ENCODE measurements around the gene LNP1. TPM values are rescaled to one million over a fixed set of nuclear protein-coding genes. Genes with fewer than 3 reads are reported as not detected.
"Not testable (repeated sequence)": the region's sequence is repeated elsewhere in the genome, so short reads cannot be mapped to it uniquely, and the experiment has no call there.

The LNP1 gene
- polyA plus RNA-seq, 4 donors = 7.0 to 10.1 (median 8.7) TPM

DNA sequence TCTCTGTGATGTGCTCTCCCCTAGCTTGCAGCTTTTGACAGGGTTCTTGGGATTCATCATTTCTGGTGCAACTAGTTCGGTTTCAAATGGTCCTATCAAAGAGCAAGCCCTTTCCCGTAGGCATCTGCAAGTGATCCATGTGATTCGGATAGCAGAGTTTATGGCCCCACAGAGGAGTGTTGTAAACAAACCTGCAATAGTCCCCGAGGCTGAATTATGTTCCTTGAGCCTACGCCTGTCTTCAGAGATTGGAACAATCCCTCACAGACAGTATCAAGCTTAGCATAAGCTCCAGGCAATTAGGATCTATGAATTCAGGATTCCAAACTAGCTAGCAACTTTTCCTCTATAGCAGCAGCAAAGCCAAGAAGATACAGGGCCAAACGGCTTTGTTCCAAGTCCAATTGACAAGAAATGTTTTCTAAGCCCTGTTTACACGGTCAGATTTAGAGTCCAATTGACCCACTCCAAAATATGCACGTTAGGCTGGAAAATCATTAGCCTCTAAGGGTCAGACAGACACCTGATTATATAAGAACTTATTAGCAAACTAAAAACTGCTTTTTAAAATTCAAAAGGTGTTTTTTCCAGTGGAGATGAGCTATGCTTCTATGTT is 24.8 kb downstream of the LNP1 start:
- DNase-seq (ENCODE audit: low read depth in 4 of 4, low spot score in 3 of 4) = no peak

DNA sequence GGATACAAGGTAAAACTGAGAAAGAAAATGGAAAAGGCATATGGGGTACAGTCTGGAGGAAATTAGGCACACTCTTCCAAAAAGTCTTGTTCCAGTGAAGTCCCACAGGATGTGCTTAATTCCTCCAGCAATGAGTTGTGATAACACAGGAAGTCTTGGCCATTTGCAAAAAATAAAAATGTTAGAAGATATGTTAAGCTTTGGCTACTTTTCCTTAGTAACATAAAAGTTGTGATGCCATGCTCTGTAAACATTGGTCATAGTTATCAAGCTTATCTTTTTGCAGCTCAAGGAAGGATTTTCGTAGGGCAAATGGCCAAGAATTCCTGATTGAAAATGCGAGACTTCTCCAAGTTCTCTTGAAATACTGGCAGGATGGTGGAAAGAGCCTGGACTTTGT is 26.4 kb downstream of the LNP1 start:
- DNase-seq (ENCODE audit: low read depth in 4 of 4, low spot score in 3 of 4) = no peak

DNA sequence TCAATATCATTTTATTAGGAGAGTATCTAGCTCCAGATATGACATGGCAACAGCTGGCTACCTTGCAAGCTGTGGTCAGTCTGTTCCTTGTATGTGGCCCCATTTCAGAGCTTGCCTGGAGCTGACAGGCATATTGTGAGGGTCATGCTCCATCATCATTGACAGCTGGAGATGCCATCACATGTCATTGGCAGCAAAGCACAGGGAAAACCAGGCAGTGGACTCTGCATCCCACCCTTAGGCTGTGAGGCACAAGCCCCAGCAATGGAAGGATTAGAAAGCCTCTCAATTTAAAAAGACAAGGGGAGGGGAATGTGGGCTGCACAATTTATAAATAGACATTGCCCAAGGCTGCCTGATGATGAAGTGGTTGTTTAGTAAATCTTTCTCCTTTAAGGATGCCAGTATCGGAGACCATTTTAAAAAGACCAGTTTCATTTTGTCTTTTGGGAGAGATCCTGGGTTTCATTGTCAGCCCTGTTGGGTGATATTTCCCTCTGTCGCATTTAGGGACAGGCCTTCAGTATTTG is 27.9 kb downstream of the LNP1 start:
- no peak for DNase-seq (ENCODE audit: low read depth in 4 of 4, low spot score in 3 of 4)

DNA sequence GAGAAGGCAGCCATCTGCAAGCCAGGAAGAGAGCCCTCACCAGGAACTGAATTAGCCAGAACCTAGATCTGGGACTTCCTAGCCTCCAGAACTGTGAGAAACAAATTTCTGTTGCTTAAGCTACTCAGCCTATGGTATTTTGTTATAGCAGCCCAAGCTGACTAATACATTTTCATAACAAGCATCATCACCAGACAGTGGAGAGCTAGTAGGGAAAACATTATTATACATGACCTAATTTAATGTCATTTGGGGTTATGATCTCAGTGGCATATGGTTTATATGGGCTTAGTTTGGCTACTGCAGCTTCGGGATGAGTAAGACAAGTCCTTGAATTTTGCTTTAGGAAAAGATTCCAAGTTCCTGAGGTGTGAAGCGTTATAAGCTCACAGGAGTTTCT is 35.6 kb downstream of the LNP1 start:
- DNase-seq (ENCODE audit: low read depth in 4 of 4, low spot score in 3 of 4) = no peak

DNA sequence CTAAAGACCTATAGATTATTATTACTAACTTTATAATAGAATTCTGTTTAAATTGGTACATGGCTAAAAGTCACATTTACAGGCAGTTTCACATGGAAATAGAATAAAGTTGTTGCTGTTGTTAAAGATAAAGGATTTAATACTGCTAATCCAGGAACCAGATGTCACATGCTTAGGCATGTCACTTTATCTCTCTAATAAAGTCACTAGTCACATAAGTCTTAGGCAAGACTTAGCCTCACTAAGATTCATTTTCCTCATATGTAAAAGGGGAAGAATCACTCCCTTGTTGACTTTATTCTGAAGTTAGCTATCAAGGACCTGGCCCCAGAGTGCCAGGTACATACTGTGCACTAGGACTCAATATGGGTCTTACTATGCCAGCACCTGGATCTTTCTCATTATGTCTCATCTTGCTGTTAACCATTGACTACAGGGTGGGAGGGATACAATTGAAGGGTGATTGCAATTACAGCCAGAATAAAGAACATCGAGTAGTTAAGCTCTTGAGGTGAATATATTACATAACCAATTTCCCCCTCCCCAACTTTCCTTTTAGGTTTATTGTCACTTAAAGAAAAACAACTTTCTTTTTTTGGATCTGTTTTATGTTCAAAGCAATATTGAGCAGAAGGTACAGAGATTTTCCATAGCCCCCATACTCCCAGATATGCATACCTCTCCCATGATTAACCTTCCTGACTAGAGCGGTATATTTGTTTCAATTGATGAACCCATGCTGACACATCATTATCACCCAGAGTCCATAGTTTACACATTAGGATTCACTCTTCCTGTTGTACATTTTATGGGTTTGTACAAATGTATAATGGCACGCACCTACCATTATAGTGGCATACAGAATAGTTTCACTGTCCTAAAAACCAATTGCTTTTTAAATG is 36.6 kb downstream of the LNP1 start:
- no peak for DNase-seq (ENCODE audit: low read depth in 4 of 4, low spot score in 3 of 4)

DNA sequence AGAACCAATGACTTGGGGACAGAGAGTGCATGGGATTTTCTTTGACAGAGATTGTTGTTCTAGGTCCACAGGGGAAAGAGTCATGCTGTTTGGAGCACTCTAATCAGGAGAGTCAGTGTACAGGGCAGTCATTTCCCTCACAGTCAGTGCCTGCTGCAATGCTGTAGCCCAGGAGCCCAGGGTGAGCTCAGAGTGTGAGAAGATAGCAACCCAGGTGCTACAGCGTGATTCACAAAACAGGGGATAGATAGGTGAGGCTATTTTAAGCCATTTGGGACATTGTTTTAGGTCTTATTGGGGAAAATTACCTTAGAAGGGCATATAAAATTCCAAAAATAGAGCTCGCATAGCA is 37.3 kb downstream of the LNP1 start:
- DNase-seq (ENCODE audit: low read depth in 4 of 4, low spot score in 3 of 4) = no peak

DNA sequence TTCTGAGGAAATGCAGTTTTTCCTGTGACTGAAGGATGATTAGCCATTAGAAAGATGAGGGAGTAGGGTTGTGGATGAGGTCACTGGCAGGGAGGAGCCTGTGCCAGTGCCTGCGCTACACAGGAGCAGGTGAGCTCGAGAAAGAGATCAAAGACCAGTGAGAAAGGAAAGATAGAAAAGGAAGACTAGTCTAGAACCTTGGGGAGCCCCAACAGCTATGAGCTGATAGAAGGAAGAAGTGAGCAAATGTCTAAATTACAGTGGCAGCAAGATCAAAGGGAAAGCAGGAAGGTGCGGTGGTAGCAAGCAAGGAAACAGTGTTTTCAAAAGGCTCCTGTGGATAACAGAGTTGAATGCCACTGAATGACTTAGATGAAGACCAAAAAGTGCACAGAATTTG is 39.6 kb downstream of the LNP1 start:
- no peak for DNase-seq (ENCODE audit: low read depth in 4 of 4, low spot score in 3 of 4)

DNA sequence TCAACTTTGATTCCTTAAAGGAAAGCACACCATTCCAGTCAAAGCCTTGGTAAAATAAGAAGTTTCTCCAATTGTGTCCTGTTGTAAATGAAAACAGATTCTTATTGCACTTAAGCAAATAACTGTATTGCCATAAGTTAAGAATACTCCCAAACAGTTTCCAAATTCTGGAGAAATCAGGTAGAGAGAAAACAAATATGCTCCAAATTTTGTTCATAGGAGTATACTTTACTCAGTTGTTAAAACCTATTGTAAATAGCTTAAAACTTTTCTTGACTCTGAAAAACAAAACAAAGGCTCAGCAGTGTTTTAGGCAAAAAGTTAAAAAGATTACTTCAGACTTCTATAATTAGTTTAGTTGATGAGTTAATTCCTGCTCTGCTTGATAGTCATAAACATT is 42.4 kb downstream of the LNP1 start:
- DNase-seq (ENCODE audit: low read depth in 4 of 4, low spot score in 3 of 4) = no peak

DNA sequence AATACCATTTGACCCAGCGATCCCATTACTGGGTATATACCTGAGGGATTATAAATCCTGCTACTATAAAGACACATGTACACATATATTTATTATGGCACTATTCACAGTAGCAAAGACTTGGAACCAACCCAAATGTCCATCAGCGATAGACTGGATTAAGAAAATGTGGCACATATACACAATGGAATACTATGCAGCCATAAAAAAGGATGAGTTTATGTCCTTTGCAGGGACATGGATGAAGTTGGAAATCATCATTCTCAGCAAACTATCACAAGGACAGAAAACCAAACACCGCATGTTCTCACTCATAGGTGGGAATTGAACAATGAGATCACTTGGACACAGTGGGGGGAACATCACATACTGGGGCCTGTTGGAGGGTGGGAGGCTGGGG is 45.7 kb downstream of the LNP1 start:
- DNase-seq (ENCODE audit: low read depth in 4 of 4, low spot score in 3 of 4) = not testable (repeated sequence)

DNA sequence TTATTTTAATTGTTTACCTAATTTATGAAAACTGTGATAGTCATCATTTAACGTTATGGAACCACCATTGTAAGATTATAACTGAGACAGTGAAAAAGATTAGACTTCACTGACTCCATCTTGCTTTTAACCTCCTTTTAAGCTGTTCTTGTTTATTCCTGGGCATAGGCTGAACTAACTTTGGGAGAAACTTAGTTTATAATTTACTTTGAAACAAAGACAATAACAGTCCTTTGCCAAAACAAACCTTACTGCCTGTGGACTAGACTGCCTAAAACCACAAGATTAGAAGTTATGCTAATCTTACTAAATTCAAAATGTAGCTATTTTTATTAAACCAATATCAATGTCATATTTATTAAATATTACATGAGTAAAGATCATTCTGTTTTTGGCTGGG is 46.7 kb downstream of the LNP1 start:
- no peak for DNase-seq (ENCODE audit: low read depth in 4 of 4, low spot score in 3 of 4)

DNA sequence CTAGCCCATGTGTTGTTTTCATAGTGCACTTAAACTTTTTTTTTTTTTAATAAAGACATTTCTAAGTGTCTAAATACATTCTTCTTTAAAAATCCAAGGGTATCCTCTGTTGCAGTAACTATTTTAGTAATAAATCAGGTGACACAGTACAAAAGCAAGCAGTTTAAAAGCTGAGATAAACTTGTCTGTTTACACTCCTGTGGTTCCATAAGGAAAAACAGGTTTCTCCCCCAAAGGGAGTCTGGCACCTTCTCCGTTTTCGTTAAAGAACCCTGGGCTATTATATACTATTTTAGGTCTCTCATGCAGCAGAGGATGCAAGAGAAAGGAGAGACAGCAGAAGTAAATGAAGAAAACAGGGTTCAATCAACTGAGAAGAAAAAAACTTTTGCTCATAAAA is 47.9 kb downstream of the LNP1 start:
- no peak for DNase-seq (ENCODE audit: low read depth in 4 of 4, low spot score in 3 of 4)

DNA sequence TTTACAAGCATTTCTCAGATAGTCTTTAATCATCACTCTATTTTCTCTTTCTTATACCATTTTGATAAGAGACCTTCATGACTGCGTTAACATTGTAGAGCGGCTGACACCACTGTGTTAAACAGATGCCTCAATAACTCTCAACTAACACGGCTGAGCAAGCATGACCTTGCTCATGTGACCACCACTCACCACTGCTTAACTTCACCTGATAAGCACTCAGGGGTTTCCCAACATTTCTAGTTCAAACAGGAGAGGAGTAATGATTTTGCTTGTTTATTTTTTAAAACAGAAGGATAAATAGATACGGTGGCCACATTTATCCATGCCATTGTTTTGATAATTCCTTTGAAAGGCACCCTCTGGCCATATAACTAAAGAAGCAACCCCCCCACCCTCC is 53.3 kb downstream of the LNP1 start:
- DNase-seq (ENCODE audit: low read depth in 4 of 4, low spot score in 3 of 4) = no peak

DNA sequence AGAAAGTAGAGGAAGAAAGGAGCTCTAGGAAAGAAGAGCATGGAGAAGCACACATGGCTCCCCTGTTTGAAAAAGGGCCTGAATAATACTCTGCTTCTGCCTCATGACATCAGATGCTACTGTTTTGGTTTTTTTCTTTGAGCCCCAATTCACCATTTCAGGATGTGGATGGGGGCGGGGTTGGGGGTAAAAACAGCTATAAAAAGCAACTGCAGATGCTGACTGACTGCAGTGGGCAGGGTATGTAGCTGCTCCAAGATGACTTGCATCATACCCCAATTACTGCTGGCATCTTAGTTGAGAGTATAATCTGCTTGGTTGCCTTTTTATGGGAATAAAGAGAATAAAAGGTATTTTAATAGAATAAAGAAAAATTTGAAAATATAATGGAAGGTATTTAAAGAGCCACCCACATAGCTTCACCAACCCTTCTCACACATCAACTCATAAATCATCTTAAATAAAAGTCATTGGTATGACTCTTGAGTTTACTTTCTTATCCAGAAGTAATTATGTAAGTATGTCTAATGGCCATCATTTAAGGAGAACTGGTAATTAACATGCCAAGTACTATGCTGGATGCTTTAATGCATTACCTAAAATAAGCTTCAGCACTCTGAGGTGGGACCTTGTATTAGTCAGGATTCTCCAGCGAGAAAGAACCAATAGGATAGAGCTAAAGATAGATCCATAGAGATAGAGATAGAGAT is 54.7 kb downstream of the LNP1 start:
- no peak for DNase-seq (ENCODE audit: low read depth in 4 of 4, low spot score in 3 of 4)

DNA sequence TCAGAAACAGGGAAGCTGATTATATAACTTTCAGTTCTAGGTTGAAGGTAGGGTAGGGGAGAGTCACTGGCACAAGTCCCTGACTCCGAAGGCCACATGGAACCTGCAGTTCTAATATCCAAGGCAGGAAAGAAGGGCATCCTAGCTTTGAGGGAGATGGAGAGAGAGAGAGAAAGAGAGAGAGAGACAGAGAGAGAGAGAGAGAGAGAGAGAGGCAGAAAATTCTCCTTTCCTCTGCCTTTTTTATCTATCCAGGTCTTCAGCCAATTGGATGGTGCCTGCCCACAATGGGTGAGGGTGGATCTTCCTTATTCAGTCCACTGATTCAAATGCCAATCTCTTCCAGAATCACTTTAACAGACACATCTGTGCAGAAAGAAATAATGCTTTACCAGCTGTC is 55.4 kb downstream of the LNP1 start:
- no peak for DNase-seq (ENCODE audit: low read depth in 4 of 4, low spot score in 3 of 4)

DNA sequence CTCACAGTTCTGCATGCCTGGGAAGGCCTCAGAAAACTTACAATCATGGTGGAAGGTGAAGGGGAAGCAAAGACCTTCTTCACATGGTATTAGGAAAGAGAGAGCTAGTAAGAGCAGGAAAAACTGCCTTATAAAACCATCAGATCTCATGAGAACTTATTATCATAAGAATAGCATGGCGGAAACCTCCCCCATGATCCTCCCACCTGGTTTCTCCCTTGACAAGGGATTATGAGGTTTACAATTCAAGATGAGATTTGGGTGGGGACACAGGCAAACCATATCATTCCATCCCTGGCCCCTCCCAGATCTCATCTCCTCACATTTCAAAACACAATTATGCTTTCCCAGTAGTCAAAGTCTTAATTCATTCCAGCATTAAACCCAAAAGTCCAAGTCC is 56.5 kb downstream of the LNP1 start:
- no peak for DNase-seq (ENCODE audit: low read depth in 4 of 4, low spot score in 3 of 4)

DNA sequence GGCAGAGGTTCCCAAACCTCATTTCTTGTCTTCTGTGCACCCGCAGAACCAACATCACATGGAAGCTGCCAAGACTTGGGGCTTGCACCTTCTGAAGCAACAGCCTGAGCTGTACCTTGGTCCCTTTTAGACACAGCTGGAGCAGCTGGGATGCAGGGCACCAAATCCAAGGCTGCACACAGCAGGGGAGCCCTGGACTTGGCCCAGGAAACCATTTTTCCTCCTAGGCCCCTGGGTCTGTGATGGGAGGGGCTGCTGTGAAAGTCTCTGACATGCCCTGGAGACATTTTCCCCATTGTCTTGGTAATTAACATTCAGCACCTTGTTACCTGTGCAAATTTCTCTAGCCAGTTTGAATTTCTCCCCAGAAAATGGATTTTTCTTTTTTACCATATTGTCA is 57.5 kb downstream of the LNP1 start:
- DNase-seq (ENCODE audit: low read depth in 4 of 4, low spot score in 3 of 4) = no peak

DNA sequence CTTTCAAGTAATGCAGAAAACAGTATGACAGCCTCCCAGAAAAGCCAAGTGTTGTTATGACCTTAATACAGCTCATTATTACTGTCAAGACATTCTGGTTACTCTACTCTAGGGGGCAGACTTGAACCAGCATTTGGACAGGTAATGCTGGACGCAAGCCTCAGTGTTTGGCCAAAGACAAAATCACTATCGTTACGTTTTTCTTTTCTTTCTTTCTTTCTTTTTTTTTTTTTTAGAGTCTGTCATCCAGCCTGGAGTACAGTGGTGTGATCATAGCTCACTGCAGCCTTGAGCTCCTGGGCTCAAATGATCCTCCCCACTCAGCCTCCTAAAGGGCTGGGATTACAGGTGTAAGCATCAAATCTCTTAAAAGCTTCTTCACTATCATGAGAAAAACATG is 61.7 kb downstream of the LNP1 start:
- peak; percentile 8 to 49 (median 44) for DNase-seq (ENCODE audit: low read depth in 4 of 4, low spot score in 3 of 4)

DNA sequence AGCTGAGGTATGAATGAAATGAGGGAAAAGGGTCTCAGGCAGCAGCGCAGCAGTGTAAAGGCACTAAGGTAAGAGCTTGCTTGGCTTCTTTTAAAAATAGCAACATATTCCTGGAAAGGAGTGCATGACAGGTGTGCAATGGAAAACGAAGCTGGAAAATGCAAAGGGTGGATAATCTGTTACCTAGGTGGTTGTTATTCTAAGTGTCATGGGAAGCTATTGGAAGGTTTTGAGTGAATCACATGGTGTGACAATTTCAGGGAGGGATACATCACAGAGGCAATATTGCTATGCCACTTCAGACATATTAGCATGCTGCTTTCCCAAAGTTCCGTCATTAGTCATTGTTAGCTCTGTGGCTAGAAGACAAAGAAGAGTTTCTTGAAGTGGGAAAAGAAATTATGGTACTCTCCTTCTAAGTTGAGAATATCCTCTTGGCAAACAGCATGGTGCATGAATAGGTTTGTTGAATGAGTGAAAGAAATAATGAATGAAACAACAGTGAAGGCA is 62.4 kb downstream of the LNP1 start:
- DNase-seq (ENCODE audit: low read depth in 4 of 4, low spot score in 3 of 4) = no peak

DNA sequence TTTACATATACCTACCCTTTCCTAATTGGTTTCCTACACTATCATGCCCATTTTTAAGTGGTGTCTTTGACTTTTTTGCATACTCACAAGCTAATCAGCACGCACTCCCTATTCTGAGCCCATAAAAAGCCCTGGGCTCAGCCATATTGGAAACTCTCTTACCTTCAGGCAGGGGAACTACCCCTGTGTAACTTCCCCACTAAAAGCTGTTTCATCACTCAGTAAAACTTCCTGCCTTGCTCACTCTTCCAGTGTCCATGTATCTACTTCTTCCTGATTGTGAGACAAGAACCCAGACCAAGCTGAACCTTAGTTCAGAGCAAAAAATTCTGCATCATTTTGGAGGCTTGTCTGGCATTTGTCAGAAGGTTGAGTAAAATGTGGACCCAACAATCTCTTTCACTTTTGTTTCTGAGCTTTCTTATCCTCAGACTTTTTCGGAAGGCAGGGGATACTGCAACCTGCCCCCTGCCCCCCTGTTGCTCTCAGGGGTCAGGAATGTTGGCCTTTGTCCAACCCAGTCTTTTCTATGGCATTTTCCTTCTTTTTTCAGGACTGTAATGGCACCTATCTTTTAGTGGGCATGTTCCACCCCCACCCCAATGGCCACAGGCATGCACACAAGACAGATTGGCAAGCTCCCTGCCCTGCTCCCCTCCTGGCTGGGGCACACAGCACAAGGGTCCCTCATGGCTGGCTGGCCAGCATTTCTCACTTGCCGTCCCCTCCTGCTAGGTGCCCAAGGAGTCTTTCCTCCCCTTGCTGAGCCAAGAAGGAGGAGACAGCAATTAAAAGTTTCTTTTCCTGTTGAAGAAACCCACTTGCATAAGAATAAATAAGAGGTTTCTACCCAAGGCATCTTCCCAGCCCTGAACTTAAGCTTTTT is 64.8 kb downstream of the LNP1 start:
- no peak for DNase-seq (ENCODE audit: low read depth in 4 of 4, low spot score in 3 of 4)

DNA sequence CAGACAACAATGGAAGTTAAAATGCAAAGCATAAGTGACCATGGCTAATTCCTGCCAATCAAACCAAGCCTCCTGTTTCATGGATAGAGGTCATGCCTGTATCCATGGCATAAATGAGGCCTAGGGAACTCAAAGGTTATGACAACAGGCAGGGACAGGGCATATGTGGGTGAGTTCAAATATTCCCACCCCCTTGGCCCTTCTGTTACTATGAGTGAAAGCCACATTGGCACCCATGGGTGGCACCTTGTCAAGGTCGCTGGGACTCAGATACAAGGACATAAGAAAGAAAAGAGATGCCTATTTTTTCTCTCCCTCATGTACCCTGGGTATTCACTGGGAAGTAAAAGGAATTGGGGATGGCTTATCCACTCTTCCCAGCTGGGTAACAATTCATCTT is 65.8 kb downstream of the LNP1 start:
- DNase-seq (ENCODE audit: low read depth in 4 of 4, low spot score in 3 of 4) = no peak
